Chondrocyte (in vitro differentiated cells): ENCODE data around the gene TENT5C. TPM values are rescaled to one million over a fixed set of nuclear protein-coding genes. Genes with fewer than 3 reads are reported as not detected.

Experiments used
- DNase-seq: peaks from one replicate; pipeline ENCODE4 v3.0.0; 2021; ENCODE audit warnings: mixed read lengths, low spot score
- H3K27ac Mint-ChIP-seq: one replicate; pipeline ENCODE4 v1.8.0; 2021; ENCODE audit warnings: mild to moderate bottlenecking, moderate library complexity, mixed read lengths; ENCODE audit not compliant: unreplicated experiment
- H3K27me3 Mint-ChIP-seq: 2 replicates; pipeline ENCODE4 v1.8.0; 2021; ENCODE audit warnings: low read depth, mixed read lengths
- H3K36me3 Mint-ChIP-seq: 2 replicates; pipeline ENCODE4 v1.8.0; 2021; ENCODE audit warnings: low read depth, mixed read lengths
- H3K4me1 Mint-ChIP-seq: 2 replicates; pipeline ENCODE4 v1.8.0; 2021; ENCODE audit warnings: low read depth, mild to moderate bottlenecking, mixed read lengths
- H3K4me3 Mint-ChIP-seq: one replicate; pipeline ENCODE4 v1.8.0; 2021; ENCODE audit warnings: mild to moderate bottlenecking, moderate library complexity, mixed read lengths; ENCODE audit not compliant: unreplicated experiment
- H3K9me3 Mint-ChIP-seq: 2 replicates; pipeline ENCODE4 v1.8.0; 2021; ENCODE audit warnings: low read depth, mixed read lengths
- total RNA-seq: library from RNA; stranded (reverse); gene quantifications from 3 replicates; pipeline ENCODE4 v1.2.1, GENCODE V29; 2021
- TF ChIP-seq, protein P1 (sequence below): fragments of 200-600 bp; sonication (generic); IDR thresholded peaks from 2 replicates; pipeline ENCODE4 v1.5.0; 2021; ENCODE audit warnings: antibody characterized with exemption, mild to moderate bottlenecking, moderate library complexity

TENT5C gene
- total RNA-seq, 1 donor from 2014 or later: 0.20 TPM

DNA sequence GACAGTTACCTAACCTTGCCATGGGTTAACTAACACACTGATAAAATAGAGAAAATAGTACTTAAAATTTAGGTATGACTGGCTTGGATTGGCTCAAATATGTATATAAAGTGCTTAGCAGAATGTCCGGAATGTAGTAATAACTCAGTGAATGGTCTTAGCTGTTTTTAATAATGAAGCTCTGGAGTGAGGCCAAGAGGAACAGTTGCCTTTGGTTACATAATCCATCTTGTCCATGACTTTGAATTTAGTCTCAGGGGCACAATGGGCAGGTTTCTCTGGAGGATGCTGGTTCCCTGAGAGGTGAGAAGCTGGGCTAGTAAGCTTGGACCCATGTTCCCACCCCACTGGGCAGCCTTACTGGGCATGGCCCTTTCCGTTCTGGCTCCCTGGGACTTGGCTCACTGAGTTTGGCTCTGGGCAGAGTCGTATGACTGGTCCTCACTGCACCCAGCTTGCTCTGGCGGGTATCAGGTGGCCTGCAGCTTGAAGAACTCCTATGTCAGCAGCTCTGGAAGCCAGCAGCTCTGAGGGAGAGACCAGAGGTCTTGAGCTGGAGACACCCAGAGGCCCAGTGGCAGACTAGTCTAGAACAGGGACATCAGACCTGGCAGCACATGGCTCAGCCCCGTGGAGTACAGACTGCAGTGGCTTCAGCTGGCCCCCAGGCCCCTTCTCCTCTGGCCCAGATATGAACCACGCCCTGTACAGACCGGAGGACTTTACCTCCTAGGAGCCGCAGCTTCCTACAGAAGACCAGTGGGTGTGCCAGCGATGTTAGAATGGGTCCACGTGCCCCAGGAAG is 40.4 kb downstream of the TENT5C start:
- no peak for DNase-seq
- no peak overlapping the region for H3K27ac Mint-ChIP-seq
- TF ChIP-seq, protein P1, sequence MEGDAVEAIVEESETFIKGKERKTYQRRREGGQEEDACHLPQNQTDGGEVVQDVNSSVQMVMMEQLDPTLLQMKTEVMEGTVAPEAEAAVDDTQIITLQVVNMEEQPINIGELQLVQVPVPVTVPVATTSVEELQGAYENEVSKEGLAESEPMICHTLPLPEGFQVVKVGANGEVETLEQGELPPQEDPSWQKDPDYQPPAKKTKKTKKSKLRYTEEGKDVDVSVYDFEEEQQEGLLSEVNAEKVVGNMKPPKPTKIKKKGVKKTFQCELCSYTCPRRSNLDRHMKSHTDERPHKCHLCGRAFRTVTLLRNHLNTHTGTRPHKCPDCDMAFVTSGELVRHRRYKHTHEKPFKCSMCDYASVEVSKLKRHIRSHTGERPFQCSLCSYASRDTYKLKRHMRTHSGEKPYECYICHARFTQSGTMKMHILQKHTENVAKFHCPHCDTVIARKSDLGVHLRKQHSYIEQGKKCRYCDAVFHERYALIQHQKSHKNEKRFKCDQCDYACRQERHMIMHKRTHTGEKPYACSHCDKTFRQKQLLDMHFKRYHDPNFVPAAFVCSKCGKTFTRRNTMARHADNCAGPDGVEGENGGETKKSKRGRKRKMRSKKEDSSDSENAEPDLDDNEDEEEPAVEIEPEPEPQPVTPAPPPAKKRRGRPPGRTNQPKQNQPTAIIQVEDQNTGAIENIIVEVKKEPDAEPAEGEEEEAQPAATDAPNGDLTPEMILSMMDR: no peak

DNA sequence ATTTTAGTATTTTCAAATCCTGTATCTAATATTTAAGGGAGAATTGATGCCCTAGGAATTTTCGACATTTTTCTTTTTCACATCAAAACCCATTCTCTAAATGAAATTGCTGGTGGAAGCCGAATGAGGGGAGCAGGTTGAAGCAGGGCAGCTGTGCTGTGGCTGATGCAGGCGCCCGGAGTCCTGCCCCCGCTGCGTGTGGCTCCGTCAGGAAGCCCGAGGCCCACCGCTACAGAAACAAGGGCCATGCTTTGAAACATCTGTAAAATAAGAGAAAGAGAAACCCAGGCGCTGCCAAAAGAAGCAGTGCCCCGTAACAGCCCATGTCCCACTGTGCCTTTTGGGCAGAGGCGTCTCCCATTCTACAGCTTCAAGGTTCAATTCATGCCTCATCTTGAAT is 41.1 kb downstream of the TENT5C start:
- DNase-seq: no peak
- Mint-ChIP-seq H3K4me1 (no peaks in the 10 kb centered on the region), H3K27ac (no peak overlapping the region), H3K36me3 (no peaks in the 10 kb centered on the region), H3K4me3 (no peak overlapping the region), H3K9me3 (no peaks in the 10 kb centered on the region), H3K27me3 (peaks cover 3% of the 10 kb centered on the region)
- TF ChIP-seq, protein P1: no peak

More for the DNA sequence above, 40.4 kb downstream of the TENT5C start:
- no peaks in the 10 kb centered on the region for H3K9me3 Mint-ChIP-seq
- H3K4me1 Mint-ChIP-seq: no peaks in the 10 kb centered on the region
- no peaks in the 10 kb centered on the region for H3K36me3 Mint-ChIP-seq
- no peak overlapping the region for H3K4me3 Mint-ChIP-seq
- peaks cover 3% of the 10 kb centered on the region for H3K27me3 Mint-ChIP-seq

DNA sequence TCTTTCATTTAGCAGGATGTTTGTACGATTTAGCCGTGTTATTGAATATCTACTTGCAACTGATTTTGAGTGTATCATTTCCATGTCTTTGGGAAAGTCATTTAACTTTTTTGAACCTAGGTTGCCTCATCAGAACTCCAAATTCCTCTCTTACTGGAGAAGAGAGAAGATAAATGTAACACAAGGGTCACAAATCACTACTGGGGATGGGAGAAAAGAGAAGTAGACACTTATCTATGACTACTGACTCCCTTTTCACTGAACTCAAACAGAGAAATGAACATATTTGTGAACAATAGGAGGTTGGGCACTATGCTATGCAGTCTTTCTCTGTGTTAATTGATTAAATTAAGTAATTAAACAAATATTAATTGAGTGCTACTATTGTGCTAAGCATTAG is 42.2 kb downstream of the TENT5C start:
- Mint-ChIP-seq H3K9me3 (no peaks in the 10 kb centered on the region), H3K4me1 (no peaks in the 10 kb centered on the region)
- TF ChIP-seq, protein P1: no peak

DNA sequence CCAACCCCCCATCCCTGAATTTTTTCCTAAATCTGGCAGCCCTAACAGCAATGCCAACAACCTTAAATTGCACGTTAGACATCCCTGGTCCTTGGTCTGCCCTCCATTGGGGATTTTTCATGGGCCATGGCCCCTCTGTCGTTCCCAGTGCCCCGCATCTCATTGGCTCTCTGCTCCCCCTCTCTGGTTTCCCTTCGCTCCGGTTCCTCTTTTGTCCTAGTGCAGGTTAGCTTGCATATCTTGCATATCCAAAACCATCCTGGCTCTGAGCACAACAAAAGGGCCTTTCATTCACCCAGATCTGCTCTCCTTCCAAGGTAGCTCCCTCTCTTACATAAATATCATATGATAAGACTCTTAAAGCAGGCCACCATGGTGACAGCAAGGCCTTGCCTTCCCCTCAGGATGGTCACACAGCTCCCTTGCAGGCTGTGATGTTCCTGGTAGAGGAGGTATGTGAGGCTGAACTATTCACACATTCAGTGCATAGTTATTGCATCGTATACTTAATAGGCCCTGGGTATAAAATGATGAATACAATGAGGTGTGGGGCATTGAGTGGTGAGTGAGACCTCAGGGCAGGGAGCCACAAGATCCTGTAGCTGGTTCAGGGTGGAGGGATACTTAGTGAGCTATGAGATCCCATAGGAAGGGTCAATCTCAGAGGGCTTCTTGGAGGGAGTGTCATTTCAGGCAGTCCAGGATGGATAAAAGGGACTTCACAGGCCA is 45.2 kb downstream of the TENT5C start:
- Mint-ChIP-seq H3K36me3 (no peaks in the 10 kb centered on the region), H3K4me3 (no peak overlapping the region), H3K4me1 (no peaks in the 10 kb centered on the region), H3K27ac (no peak overlapping the region), H3K27me3 (no peaks in the 10 kb centered on the region), H3K9me3 (no peaks in the 10 kb centered on the region)
- TF ChIP-seq, protein P1: no peak
- no peak for DNase-seq

More for the DNA sequence above, 42.2 kb downstream of the TENT5C start:
- Mint-ChIP-seq H3K27ac (no peak overlapping the region), H3K4me3 (no peak overlapping the region), H3K27me3 (peaks cover 3% of the 10 kb centered on the region), H3K36me3 (no peaks in the 10 kb centered on the region)
- DNase-seq: no peak

DNA sequence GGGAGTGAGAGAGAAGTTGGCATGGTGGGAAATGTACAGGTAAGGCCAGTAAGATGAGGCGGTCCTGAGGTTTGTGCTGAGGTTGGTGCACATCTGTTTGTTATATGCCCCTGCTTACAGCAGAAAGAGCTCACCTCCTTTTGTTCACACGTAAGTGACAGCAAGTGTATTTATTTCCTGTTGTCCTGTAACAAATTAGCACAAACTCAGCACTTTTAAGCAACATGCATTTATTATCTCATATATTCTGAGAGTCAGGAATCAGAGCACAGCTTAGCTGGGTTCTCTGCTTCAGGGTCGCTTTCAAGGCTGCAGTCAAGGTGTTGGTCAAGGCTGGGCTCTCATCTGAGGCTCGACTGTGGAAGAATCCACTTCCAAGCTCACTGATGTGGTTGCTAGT is 45.8 kb downstream of the TENT5C start:
- TF ChIP-seq, protein P1: no peak
- DNase-seq: no peak
- no peak overlapping the region for H3K4me3 Mint-ChIP-seq
- no peak overlapping the region for H3K27ac Mint-ChIP-seq
- no peaks in the 10 kb centered on the region for H3K36me3 Mint-ChIP-seq
- H3K27me3 Mint-ChIP-seq: no peaks in the 10 kb centered on the region
- no peaks in the 10 kb centered on the region for H3K9me3 Mint-ChIP-seq
- peaks cover 3% of the 10 kb centered on the region for H3K4me1 Mint-ChIP-seq
